Endothelial cell of umbilical vein (primary cell): ENCODE data around the gene OGFOD2. TPM values are rescaled to one million over a fixed set of nuclear protein-coding genes. Genes with fewer than 3 reads are reported as not detected.

Source experiments
- BruUV-seq: library from RNA; stranded (reverse); fragments of 400-500 nt; replicated peaks from 2 replicates; lab custom pipeline; 2021; lab: Mats Ljungman, UMichigan
- CTCF ChIA-PET: fragments of 300-600, 350-600 bp; sonication (Branson Sonifier 250); formaldehyde crosslinking; loops from one replicate; lab custom pipeline; 2021; ENCODE audit warnings: antibody characterized with exemption, inconsistent platforms; lab: Charles Lee
- POLR2A ChIA-PET: fragments of 300-600, 350-600 bp; sonication (Branson Sonifier 250); formaldehyde crosslinking; loops from one replicate; lab custom pipeline; 2021; ENCODE audit warnings: antibody characterized with exemption, inconsistent platforms; lab: Charles Lee
- DNase-seq: peaks from one replicate; pipeline ENCODE4 v3.0.0-alpha.2; 2011; ENCODE audit warnings: low read depth, low spot score
- FAIRE-seq: peaks from 2 replicates; lab custom pipeline; 2011; peaks lifted over from hg19 to GRCh38; lab: Jason Lieb, UNC
- H2AFZ ChIP-seq: 2 replicates; pipeline ENCODE4 v1.6.0; 2012; ENCODE audit warnings: low read depth, low read length, control low read depth, inconsistent platforms
- H3K27ac ChIP-seq: 2 replicates; pipeline ENCODE4 v1.5.1; 2011; ENCODE audit warnings: low read depth, mild to moderate bottlenecking, control low read depth, low read length, moderate library complexity; ENCODE audit not compliant: insufficient read depth
- H3K27me3 ChIP-seq, 2 experiments: 2 replicates each; pipeline versions ENCODE4 v1.6.0 to v1.6.1; 2011; ENCODE audit warnings: low read length in 2 of 2, mixed read lengths in 1 of 2; ENCODE audit not compliant: control insufficient read depth in 2 of 2, insufficient read depth in 2 of 2
- H3K36me3 ChIP-seq, 2 experiments: 2 replicates in 1 of 2; 3 replicates in 1 of 2; pipeline ENCODE4 v1.5.1; 2011; ENCODE audit warnings: low read length in 2 of 2, mild to moderate bottlenecking in 1 of 2, moderate library complexity in 1 of 2; ENCODE audit not compliant: control insufficient read depth in 2 of 2, insufficient read depth in 2 of 2; ENCODE audit errors: extremely low read depth in 1 of 2
- H3K4me1 ChIP-seq: 3 replicates; pipeline ENCODE4 v1.5.1; 2011; ENCODE audit warnings: mild to moderate bottlenecking, low read length; ENCODE audit not compliant: control insufficient read depth, insufficient read depth; ENCODE audit errors: extremely low read depth
- H3K4me2 ChIP-seq: 2 replicates; pipeline ENCODE4 v1.6.1; 2011; ENCODE audit warnings: low read length, control low read depth, mixed read lengths; ENCODE audit not compliant: insufficient read depth
- H3K4me3 ChIP-seq, 3 experiments: fragments of 200-600 bp in 1 of 3; sonication (generic), shearing (Covaris generic) in 1 of 3; replicated peaks in 1 of 3; 2 replicates each; pipeline ENCODE4 v1.5.1; 2011 to 2016; ENCODE audit warnings: control low read depth in 3 of 3, low read length in 3 of 3, mild to moderate bottlenecking in 2 of 3, inconsistent platforms in 1 of 3, low read depth in 1 of 3, moderate library complexity in 1 of 3; ENCODE audit not compliant: insufficient read depth in 1 of 3
- H3K79me2 ChIP-seq: 2 replicates; pipeline ENCODE4 v1.6.0; 2012; ENCODE audit warnings: low read length, inconsistent platforms; ENCODE audit not compliant: control insufficient read depth, insufficient read depth
- H3K9ac ChIP-seq: replicated peaks from 2 replicates; pipeline ENCODE3; 2011; ENCODE audit warnings: low read length, control low read depth; ENCODE audit not compliant: insufficient read depth; ENCODE audit errors: extremely low read depth
- H3K9me1 ChIP-seq: replicated peaks from 3 replicates; pipeline ENCODE4 v1.6.0; 2011; ENCODE audit warnings: mild to moderate bottlenecking, low read length; ENCODE audit not compliant: control insufficient read depth, insufficient read depth; ENCODE audit errors: extremely low read depth
- H3K9me3 ChIP-seq: replicated peaks from 2 replicates; pipeline ENCODE4 v1.5.1; 2012; ENCODE audit warnings: low read length, inconsistent platforms; ENCODE audit not compliant: control insufficient read depth, insufficient read depth
- H4K20me1 ChIP-seq: replicated peaks from 2 replicates; pipeline ENCODE3; 2011; ENCODE audit warnings: mild to moderate bottlenecking, low read length; ENCODE audit not compliant: control insufficient read depth, insufficient read depth; ENCODE audit errors: extremely low read depth
- CTCF ChIP-seq, 2 donors: IDR thresholded peaks; 1 replicate in 1 of 2; 2 replicates in 1 of 2; pipeline ENCODE4 v1.5.1; 2011; ENCODE audit warnings: low read length in 2 of 2, mild to moderate bottlenecking in 2 of 2, moderate library complexity in 2 of 2, control low read depth in 1 of 2, inconsistent platforms in 1 of 2, low read depth in 1 of 2; ENCODE audit not compliant: insufficient read depth in 1 of 2; ENCODE audit errors: extremely low read depth in 1 of 2
- EZH2 ChIP-seq: IDR thresholded peaks from 2 replicates; pipeline ENCODE4 v1.6.1; 2012; ENCODE audit warnings: borderline replicate concordance, low read depth, mild to moderate bottlenecking, moderate library complexity, low read length, inconsistent platforms; ENCODE audit not compliant: severe bottlenecking
- FOS ChIP-seq: IDR thresholded peaks from 2 replicates; pipeline ENCODE4 v1.6.1; 2011; ENCODE audit warnings: mild to moderate bottlenecking, low read length, moderate library complexity, borderline replicate concordance; ENCODE audit not compliant: insufficient read depth
- GATA2 ChIP-seq: IDR thresholded peaks from 2 replicates; pipeline ENCODE4 v1.7.0; 2011; ENCODE audit warnings: low read depth, mild to moderate bottlenecking, moderate library complexity, mixed read lengths, low read length; ENCODE audit not compliant: insufficient read length, insufficient read depth
- JUN ChIP-seq: IDR thresholded peaks from 2 replicates; pipeline ENCODE4 v1.6.1; 2011; ENCODE audit warnings: borderline replicate concordance, low read depth; ENCODE audit not compliant: insufficient read length, insufficient read depth
- MAX ChIP-seq: IDR thresholded peaks from 2 replicates; pipeline ENCODE4 v1.6.1; 2011; ENCODE audit not compliant: insufficient read depth, insufficient read length
- MYC ChIP-seq: IDR thresholded peaks from one replicate; pipeline ENCODE4 v1.6.1; 2011; ENCODE audit warnings: mild to moderate bottlenecking, low read depth, low read length
- POLR2A ChIP-seq: IDR thresholded peaks from 2 replicates; pipeline ENCODE4 v1.6.1; 2012; ENCODE audit warnings: low read depth, mild to moderate bottlenecking, control low read depth, low read length
- POLR2AphosphoS5 ChIP-seq: IDR thresholded peaks from 2 replicates; pipeline ENCODE4 v1.6.1; 2012; ENCODE audit warnings: low read depth, mild to moderate bottlenecking, control low read depth, low read length, moderate library complexity; ENCODE audit not compliant: insufficient read depth
- dilution Hi-C: fragments of 300-500 bp; cut with MboI; formaldehyde crosslinking; loops from one replicate; pipeline ENCODE4 v1.15.0; 2019; ENCODE audit warnings: low sequenced_read_pairs; ENCODE audit not compliant: extremely low pct_ligation_motif_present
- intact Hi-C: fragments of 100-400 bp; cut with micrococcal nuclease; formaldehyde crosslinking; loops from one replicate; pipeline ENCODE4 v1.10.0; 2022
- polyA plus RNA-seq, 4 experiments: library from polyadenylated mRNA; depleted of rRNA in 3 of 4; stranded (reverse) in 3 of 4; unstranded in 1 of 4; fragments of >200 nt; gene quantifications; 2 replicates each; pipeline versions ENCODE4 v1.2.1 to v1.2.3, GENCODE V29; 2011 to 2012; ENCODE audit warnings: missing spikeins in 1 of 4
- total RNA-seq: library from RNA; stranded (reverse); gene quantifications from 2 replicates; pipeline ENCODE4 v1.2.3, GENCODE V29; 2021

Gene OGFOD2
- total and polyA plus RNA-seq, 2 donors (not counting 3 experiments of a cell fraction or from before 2014, with no cell fraction given) = 16.8 to 24.1 TPM

- Histone ChIP-seq H3K4me1 (peaks cover 6% of the 10 kb centered on the region), H3K4me2 (peak overlapping the region; percentile 84), H4K20me1 (no peaks in the 10 kb centered on the region), H3K9ac (no peak overlapping the region), H3K27ac (no peak overlapping the region), H2AFZ (no peak overlapping the region), H3K9me3 (no peaks in the 10 kb centered on the region), H3K4me3 (peak overlapping the region in 2 of 3 experiments; percentile 68 to 85), H3K27me3 (no peaks in the 10 kb centered on the region), H3K36me3 (no peaks in the 10 kb centered on the region), H3K9me1 (no peaks in the 10 kb centered on the region), H3K79me2 (no peaks in the 10 kb centered on the region)
- BruUV-seq = no TSS peak
- FAIRE-seq = no peak
- dilution Hi-C loops = no loop called here
- CTCF ChIA-PET = interaction anchor here (1.1 to 2.7 kb wide), 3 partner anchors 9 to 327 kb away, joined by 3 to 13 read pairs (median 9); no protein-coding TSS in a partner anchor
- POLR2A ChIA-PET = interaction anchor here (0.6 kb wide), 1 partner anchor 9 kb away, joined by 3 read pairs; no protein-coding TSS in a partner anchor
- no peak for DNase-seq
- TF ChIP-seq FOS = no peak
- no peak for TF ChIP-seq MYC
- TF ChIP-seq MAX = no peak
- TF ChIP-seq EZH2 = no peak
- no peak for TF ChIP-seq GATA2
- TF ChIP-seq POLR2AphosphoS5 = no peak
- no peak for TF ChIP-seq POLR2A
- TF ChIP-seq CTCF (IDR thresholded peaks at IDR 0.05; ENCODE audit: extremely low read depth in 1 of 2, insufficient read depth in 1 of 2, low read depth in 1 of 2, low read length in 2 of 2) = no peak
- no peak for TF ChIP-seq JUN
- intact Hi-C loops = no loop called here
Observed at GRCh38 chr12:122965321-122965751, 9.7 kb upstream of the OGFOD2 start.
